Testis (tissue), 2 donors: Measurements from ENCODE around the gene AGAP1.

Source experiments
- POLR2A ChIP-seq: fragments of 450-650 bp; IDR thresholded peaks from one replicate; pipeline ENCODE4 v1.6.1; 2017; ENCODE audit warnings: antibody characterized with exemption, mild to moderate bottlenecking, moderate library complexity
- TF ChIP-seq, protein P1 (sequence below), 3 experiments: fragments of 450-650 bp in 2 of 3; fragments of 200-600 bp in 1 of 3; sonication (generic) in 1 of 3; IDR thresholded peaks; one replicate each; pipeline ENCODE4 v1.5.1; 2016 to 2019; ENCODE audit warnings: antibody characterized with exemption in 3 of 3, mild to moderate bottlenecking in 2 of 3, moderate library complexity in 1 of 3

DNA sequence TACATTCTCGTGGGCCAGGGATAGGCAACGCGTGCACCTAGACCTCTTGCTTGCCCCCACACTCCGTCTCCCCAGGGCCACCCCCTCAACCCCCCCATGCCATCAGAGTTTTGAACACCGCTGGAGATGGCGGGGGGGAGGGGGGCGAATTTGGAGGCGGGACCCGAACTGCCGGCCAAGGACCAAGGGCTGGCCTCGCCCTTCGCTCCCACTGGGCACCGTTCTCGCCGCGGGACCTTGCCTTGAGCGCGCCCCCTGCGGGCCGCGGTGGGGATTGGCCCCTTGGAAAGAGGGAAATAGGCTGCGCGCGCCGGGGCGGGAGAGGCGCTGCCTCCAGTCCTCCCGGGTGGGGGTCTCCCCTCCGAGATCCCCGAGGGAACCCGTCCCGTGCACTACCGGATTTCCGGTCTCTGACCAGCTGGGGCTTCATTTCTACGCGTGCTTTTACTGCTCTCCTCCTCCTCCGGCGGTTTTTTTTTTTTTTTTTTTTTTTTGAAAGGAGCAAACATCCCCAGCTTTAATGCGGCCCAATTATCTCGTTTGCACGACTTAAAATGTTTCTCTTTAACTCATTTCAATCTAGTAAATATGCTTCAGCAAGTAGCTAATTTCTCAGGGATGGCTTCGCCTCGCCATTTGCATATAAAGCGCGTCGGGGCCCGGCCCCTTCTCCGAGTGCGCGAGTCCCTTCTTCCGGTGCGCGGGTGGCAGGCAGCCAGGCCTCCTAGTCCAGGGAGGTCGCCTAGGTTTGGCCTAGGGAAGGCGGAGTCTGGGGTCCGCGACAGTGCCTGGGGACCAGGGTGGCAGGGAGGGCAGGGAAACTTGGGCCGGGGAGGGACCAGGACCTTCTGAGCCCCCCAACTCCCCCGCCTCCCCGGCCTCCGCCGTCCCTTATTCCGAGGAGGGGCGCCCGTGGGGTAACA is 684.4 kb downstream of the AGAP1 start:
- TF ChIP-seq, protein P1, sequence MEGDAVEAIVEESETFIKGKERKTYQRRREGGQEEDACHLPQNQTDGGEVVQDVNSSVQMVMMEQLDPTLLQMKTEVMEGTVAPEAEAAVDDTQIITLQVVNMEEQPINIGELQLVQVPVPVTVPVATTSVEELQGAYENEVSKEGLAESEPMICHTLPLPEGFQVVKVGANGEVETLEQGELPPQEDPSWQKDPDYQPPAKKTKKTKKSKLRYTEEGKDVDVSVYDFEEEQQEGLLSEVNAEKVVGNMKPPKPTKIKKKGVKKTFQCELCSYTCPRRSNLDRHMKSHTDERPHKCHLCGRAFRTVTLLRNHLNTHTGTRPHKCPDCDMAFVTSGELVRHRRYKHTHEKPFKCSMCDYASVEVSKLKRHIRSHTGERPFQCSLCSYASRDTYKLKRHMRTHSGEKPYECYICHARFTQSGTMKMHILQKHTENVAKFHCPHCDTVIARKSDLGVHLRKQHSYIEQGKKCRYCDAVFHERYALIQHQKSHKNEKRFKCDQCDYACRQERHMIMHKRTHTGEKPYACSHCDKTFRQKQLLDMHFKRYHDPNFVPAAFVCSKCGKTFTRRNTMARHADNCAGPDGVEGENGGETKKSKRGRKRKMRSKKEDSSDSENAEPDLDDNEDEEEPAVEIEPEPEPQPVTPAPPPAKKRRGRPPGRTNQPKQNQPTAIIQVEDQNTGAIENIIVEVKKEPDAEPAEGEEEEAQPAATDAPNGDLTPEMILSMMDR (IDR thresholded peaks at IDR 0.05), result peak; percentile 60 to 81 (median 73)
- TF ChIP-seq POLR2A, result no peak
